K562 (cell line): ENCODE results near the gene CLEC2D. TPM values are rescaled to one million over a fixed set of nuclear protein-coding genes. Genes with fewer than 3 reads are reported as not detected.
A peak's percentile ranks its signal among the peaks of the same experiment; 100 is the strongest.

Experiments
- CBFB ChIP-seq: sonication (generic); formaldehyde crosslinking; IDR thresholded peaks from 2 replicates; pipeline ENCODE4 v1.4.0; 2020; ENCODE audit warnings: mild to moderate bottlenecking, missing genetic modification reagents
- CCAR2 ChIP-seq: fragments of 200-400 bp; formaldehyde crosslinking; IDR thresholded peaks from 2 replicates; pipeline ENCODE4 v1.6.1; 2017; ENCODE audit warnings: mild to moderate bottlenecking, low read depth, low read length
- DLX4 ChIP-seq: fragments of 250-450 bp; sonication (Bioruptor Pico); IDR thresholded peaks from 2 replicates; pipeline ENCODE4 v1.6.1; 2021; ENCODE audit warnings: mild to moderate bottlenecking
- ELK1 ChIP-seq: sonication (generic); formaldehyde crosslinking; IDR thresholded peaks from 2 replicates; pipeline ENCODE4 v1.8.1; 2022; ENCODE audit warnings: missing genetic modification reagents
- ETS2 ChIP-seq: IDR thresholded peaks from 2 replicates; pipeline ENCODE4 v1.6.1; 2016; ENCODE audit warnings: borderline replicate concordance, missing genetic modification characterization, mild to moderate bottlenecking, moderate library complexity, missing compliant biosample characterization; ENCODE audit not compliant: poor library complexity, severe bottlenecking
- KDM1A ChIP-seq, 2 experiments: fragments of 450-650 bp; IDR thresholded peaks; 2 replicates each; pipeline ENCODE4 v1.6.1; 2016; ENCODE audit warnings: mild to moderate bottlenecking in 2 of 2
- L3MBTL2 ChIP-seq: fragments of 450-650 bp; IDR thresholded peaks from 2 replicates; pipeline ENCODE4 v1.6.1; 2016; ENCODE audit warnings: mild to moderate bottlenecking, moderate library complexity
- NUFIP1 ChIP-seq: fragments of 450-650 bp; IDR thresholded peaks from 2 replicates; pipeline ENCODE4 v1.6.1; 2018; ENCODE audit not compliant: partially characterized antibody
- POLR2AphosphoS2 ChIP-seq: IDR thresholded peaks from 2 replicates; pipeline ENCODE4 v1.6.1; 2012; ENCODE audit warnings: low read length, improper control_type of control experiment
- SIRT6 ChIP-seq: IDR thresholded peaks from one replicate; pipeline ENCODE4 v1.6.1; 2012; ENCODE audit warnings: low read depth, mild to moderate bottlenecking, control low read depth, inconsistent platforms, low read length, moderate library complexity
- SMARCA5 ChIP-seq: fragments of 450-650 bp; IDR thresholded peaks from 2 replicates; pipeline ENCODE4 v1.6.1; 2016
- SMC3 ChIP-seq: conservative IDR thresholded peaks from 2 replicates; pipeline ENCODE4 v1.6.1; 2011; ENCODE audit warnings: low read depth, low read length, improper control_type of control experiment; ENCODE audit not compliant: insufficient read depth
- ZC3H4 ChIP-seq: sonication (generic); formaldehyde crosslinking; IDR thresholded peaks from 2 replicates; pipeline ENCODE4 v1.9.0; 2021; ENCODE audit warnings: missing genetic modification reagents, borderline replicate concordance
- ZKSCAN8 ChIP-seq: fragments of 200-800 bp; sonication (Bioruptor generic); IDR thresholded peaks from 2 replicates; pipeline ENCODE4 v1.6.1; 2016; ENCODE audit warnings: missing genetic modification characterization, missing compliant biosample characterization
- ZNF12 ChIP-seq: sonication (generic); formaldehyde crosslinking; IDR thresholded peaks from 2 replicates; pipeline ENCODE4 v1.4.0; 2020; ENCODE audit warnings: mild to moderate bottlenecking, missing genetic modification reagents
- ZNF121 ChIP-seq: sonication (generic); formaldehyde crosslinking; conservative IDR thresholded peaks from 2 replicates; pipeline ENCODE4 v1.8.0; 2022; ENCODE audit warnings: missing genetic modification reagents
- ZNF395 ChIP-seq: fragments of 200-800 bp; sonication (Bioruptor generic); IDR thresholded peaks from 2 replicates; pipeline ENCODE4 v1.6.1; 2017; ENCODE audit warnings: missing genetic modification characterization, missing compliant biosample characterization
- ZNF41 ChIP-seq: fragments of 250-450 bp; sonication (Bioruptor Pico); conservative IDR thresholded peaks from 2 replicates; pipeline ENCODE4 v1.4.0; 2020; ENCODE audit warnings: mild to moderate bottlenecking
- ZNF583 ChIP-seq: fragments of 250-450 bp; sonication (Bioruptor Pico); IDR thresholded peaks from 2 replicates; pipeline ENCODE4 v1.4.0; 2020
- ZNF609 ChIP-seq: sonication (generic); formaldehyde crosslinking; IDR thresholded peaks from 2 replicates; pipeline ENCODE4 v1.8.1; 2023; ENCODE audit warnings: missing genetic modification reagents, mild to moderate bottlenecking, borderline replicate concordance
- polyA plus RNA-seq, 8 experiments: library from polyadenylated mRNA; depleted of rRNA in 4 of 8; stranded (reverse) in 5 of 8; unstranded in 3 of 8; fragments of >200 nt; fragmentation: Nextera tagmentation in 2 of 8; fragmentation: Illumina TruSeq in 1 of 8; extraction: Ambion mirVana in 2 of 8; extraction: Trizol in 1 of 8; gene quantifications; 2 replicates each; pipeline versions ENCODE4 v1.2.1 to v1.2.3, GENCODE V29; 2011 to 2014; ENCODE audit warnings: inconsistent platforms in 1 of 8, missing spikeins in 1 of 8
- total RNA-seq, 7 experiments: library from RNA; depleted of rRNA in 6 of 7; stranded (reverse); fragments of >200 nt in 6 of 7; fragmentation: Illumina TruSeq in 2 of 7; extraction: Trizol in 2 of 7; gene quantifications; 2 replicates each; pipeline versions ENCODE4 v1.2.1 to v1.2.3, GENCODE V29; 2011 to 2021; ENCODE audit warnings: low replicate concordance in 1 of 7

CLEC2D gene
- total and polyA plus RNA-seq, 9 of the 15 experiments (the other 6 are each of a cell fraction or from before 2014, with no cell fraction given), result 1.4 to 5.0 (median 2.2) TPM

GRCh38 chr12:9647825-9648700, 21.4 kb upstream of the CLEC2D start (continued):
- TF ChIP-seq CBFB (CRISPR knock-in tag) (no peak), KDM1A (IDR thresholded peaks at IDR 0.05) (peak; percentile 61 to 68; a peak in 3 of 4 replicates), ZNF583 (CRISPR knock-in tag) (no peak), NUFIP1 (no peak), ZNF121 (CRISPR knock-in tag) (no peak), DLX4 (CRISPR knock-in tag) (no peak), ZNF395 (CRISPR knock-in tag) (0 out of 2 replicates have a peak, but pooled peaks have one; percentile 56), SIRT6 (no peak), ETS2 (tag) (no peak), L3MBTL2 (peak; percentile 96), POLR2AphosphoS2 (no peak), ZNF12 (no peak), ZNF41 (no peak), SMARCA5 (no peak), SMC3 (no peak), ELK1 (CRISPR knock-in tag) (no peak), ZC3H4 (CRISPR knock-in tag) (no peak; the same call in 1 of the 2 replicates), ZNF609 (CRISPR knock-in tag) (no peak), CCAR2 (no peak), ZKSCAN8 (CRISPR knock-in tag) (no peak)
